Colonic mucosa (tissue), 4 donors: ENCODE measurements around the gene TMEM163. TPM values are rescaled to one million over a fixed set of nuclear protein-coding genes. Genes with fewer than 3 reads are reported as not detected.

Experiments
- DNase-seq: peaks from one replicate; pipeline ENCODE4 v3.0.0-alpha.2; 2020
- H3K27ac ChIP-seq: fragments of 200-600 bp; one replicate; pipeline ENCODE4 v1.8.0; 2021
- H3K27me3 ChIP-seq: fragments of 200-600 bp; one replicate; pipeline ENCODE4 v1.8.0; 2021
- H3K36me3 ChIP-seq: fragments of 200-600 bp; one replicate; pipeline ENCODE4 v1.8.0; 2021
- H3K4me1 ChIP-seq: fragments of 200-600 bp; one replicate; pipeline ENCODE4 v1.8.0; 2021; ENCODE audit warnings: mild to moderate bottlenecking
- H3K4me3 ChIP-seq: fragments of 200-600 bp; one replicate; pipeline ENCODE4 v1.8.0; 2021
- H3K9ac ChIP-seq, 2 donors: one replicate each; pipeline ENCODE4 v1.7.0; 2013; ENCODE audit warnings: control low read depth in 2 of 2, low read depth in 2 of 2, low read length in 2 of 2
- H3K9me3 ChIP-seq: fragments of 200-600 bp; one replicate; pipeline ENCODE4 v1.8.0; 2021
- intact Hi-C: fragments of 100-400 bp; cut with DNase I; formaldehyde crosslinking; loops from one replicate; pipeline ENCODE4 v1.14.1; 2022
- total RNA-seq, 2 donors: library from RNA; stranded (reverse); fragmentation: NEBNext Ultra II Directional in 1 of 2; extraction: Animal tissue kit (Norgen Biotek cat#: 25700) in 1 of 2; gene quantifications; one replicate each; pipeline ENCODE4 v1.2.1, GENCODE V29; 2021
- TF ChIP-seq, protein P1 (sequence below): fragments of 200-600 bp; IDR thresholded peaks from one replicate; pipeline ENCODE4 v1.8.0; 2022; ENCODE audit warnings: antibody characterized with exemption, mild to moderate bottlenecking
- donor health status: healthy.
- donor health status: DM: no; HTN: no; CAD: no.
- donor health status: DM: no; HTN: no; CAD: no.

TMEM163 gene
- total RNA-seq, 2 donors from 2014 or later: 0.29 TPM; not detected in 1

DNA sequence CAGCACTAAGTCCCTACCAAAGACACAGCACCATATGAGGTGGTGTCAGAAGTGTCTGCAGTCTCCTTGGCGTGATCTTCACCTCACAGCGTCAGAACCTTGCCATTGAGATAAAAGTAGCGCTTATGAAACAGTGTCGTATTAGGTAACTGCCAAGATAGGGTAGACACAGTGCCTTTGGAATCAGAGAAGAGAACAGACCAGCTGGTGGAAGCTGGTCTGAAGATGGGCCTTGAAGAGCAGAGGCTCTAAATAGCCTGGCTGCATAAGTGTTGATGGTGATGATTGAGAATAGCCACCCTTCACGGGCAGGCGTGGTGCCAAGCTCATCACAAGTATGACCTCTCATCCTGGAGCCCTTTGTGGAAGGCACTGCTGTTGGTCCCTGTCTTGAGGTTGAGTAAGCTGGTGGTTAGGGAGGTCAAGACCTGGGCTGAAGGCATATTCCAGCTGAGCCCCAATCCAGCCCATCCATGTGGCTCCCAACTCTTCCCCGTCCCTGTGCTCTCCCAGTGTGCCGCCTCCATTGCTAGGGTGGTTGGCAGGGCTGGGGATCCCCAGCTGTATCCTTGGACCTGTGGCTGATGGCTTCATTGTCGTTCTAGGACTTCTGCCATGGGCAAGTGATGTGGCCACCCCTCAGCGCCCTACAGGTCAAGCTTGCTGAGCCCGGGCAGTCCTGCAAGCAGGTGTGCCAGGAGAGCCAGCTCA is 277.5 kb downstream of the TMEM163 start:
- Histone ChIP-seq H3K27me3 (no peaks in the 10 kb centered on the region), H3K4me1 (no peaks in the 10 kb centered on the region), H3K4me3 (no peak overlapping the region), H3K9ac (no peak overlapping the region), H3K36me3 (no peaks in the 10 kb centered on the region), H3K27ac (no peak overlapping the region), H3K9me3 (no peaks in the 10 kb centered on the region)
- DNase-seq: no peak
- TF ChIP-seq, protein P1, sequence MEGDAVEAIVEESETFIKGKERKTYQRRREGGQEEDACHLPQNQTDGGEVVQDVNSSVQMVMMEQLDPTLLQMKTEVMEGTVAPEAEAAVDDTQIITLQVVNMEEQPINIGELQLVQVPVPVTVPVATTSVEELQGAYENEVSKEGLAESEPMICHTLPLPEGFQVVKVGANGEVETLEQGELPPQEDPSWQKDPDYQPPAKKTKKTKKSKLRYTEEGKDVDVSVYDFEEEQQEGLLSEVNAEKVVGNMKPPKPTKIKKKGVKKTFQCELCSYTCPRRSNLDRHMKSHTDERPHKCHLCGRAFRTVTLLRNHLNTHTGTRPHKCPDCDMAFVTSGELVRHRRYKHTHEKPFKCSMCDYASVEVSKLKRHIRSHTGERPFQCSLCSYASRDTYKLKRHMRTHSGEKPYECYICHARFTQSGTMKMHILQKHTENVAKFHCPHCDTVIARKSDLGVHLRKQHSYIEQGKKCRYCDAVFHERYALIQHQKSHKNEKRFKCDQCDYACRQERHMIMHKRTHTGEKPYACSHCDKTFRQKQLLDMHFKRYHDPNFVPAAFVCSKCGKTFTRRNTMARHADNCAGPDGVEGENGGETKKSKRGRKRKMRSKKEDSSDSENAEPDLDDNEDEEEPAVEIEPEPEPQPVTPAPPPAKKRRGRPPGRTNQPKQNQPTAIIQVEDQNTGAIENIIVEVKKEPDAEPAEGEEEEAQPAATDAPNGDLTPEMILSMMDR: no peak
- intact Hi-C loops: no loop called here

- no peak overlapping the region for H3K9ac ChIP-seq
- no peak for DNase-seq
- H3K27ac ChIP-seq: no peak overlapping the region
- no peaks in the 10 kb centered on the region for H3K9me3 ChIP-seq
- H3K4me3 ChIP-seq: no peak overlapping the region
- no peaks in the 10 kb centered on the region for H3K27me3 ChIP-seq
- H3K36me3 ChIP-seq: no peaks in the 10 kb centered on the region
- intact Hi-C loops: no loop called here
- H3K4me1 ChIP-seq: no peaks in the 10 kb centered on the region
- TF ChIP-seq, protein P1: no peak
Measured at GRCh38 chr2:134440336-134440909, 278.4 kb downstream of the TMEM163 start.

GRCh38 chr2:134438371-134438770 is 280.4 kb downstream of the TMEM163 start:
- DNase-seq: no peak
- H3K4me1 ChIP-seq: no peaks in the 10 kb centered on the region
- no peak overlapping the region for H3K4me3 ChIP-seq
- H3K9ac ChIP-seq: no peak overlapping the region
- H3K27ac ChIP-seq: no peak overlapping the region
- H3K27me3 ChIP-seq: no peaks in the 10 kb centered on the region
- TF ChIP-seq, protein P1: no peak
- H3K36me3 ChIP-seq: peaks cover 3% of the 10 kb centered on the region
- H3K9me3 ChIP-seq: no peaks in the 10 kb centered on the region
- intact Hi-C loops: no loop called here

DNA sequence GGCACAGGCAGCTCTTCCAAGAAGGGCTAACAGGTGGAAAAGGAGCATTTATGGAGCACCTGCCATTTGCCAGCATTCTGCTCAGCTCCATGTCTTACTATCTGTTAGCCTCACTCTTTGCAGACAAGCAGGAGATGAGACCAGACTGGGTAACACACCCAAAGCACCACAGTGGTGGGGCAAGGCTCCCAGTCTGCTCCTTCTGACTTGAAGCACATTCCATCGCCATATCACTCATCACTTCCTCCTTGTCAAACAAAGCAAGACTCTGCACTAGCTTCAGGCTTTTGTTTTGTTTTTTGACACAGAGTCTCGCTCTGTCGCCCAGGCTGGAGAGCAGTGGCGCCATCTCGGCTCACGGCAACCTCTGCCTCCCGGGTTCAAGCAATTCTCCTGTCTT is 282.1 kb downstream of the TMEM163 start:
- TF ChIP-seq, protein P1: no peak
- no peaks in the 10 kb centered on the region for H3K27me3 ChIP-seq
- intact Hi-C loops: no loop called here
- no peak overlapping the region for H3K9ac ChIP-seq
- DNase-seq: no peak
- H3K36me3 ChIP-seq: peaks cover 3% of the 10 kb centered on the region
- no peak overlapping the region for H3K4me3 ChIP-seq
- H3K4me1 ChIP-seq: no peaks in the 10 kb centered on the region
- H3K9me3 ChIP-seq: no peaks in the 10 kb centered on the region
- H3K27ac ChIP-seq: no peak overlapping the region

GRCh38 chr2:134435936-134436335 is 282.9 kb downstream of the TMEM163 start:
- no peak overlapping the region for H3K9ac ChIP-seq
- intact Hi-C loops: no loop called here
- H3K9me3 ChIP-seq: no peaks in the 10 kb centered on the region
- no peaks in the 10 kb centered on the region for H3K4me1 ChIP-seq
- TF ChIP-seq, protein P1: no peak
- no peak overlapping the region for H3K27ac ChIP-seq
- no peak overlapping the region for H3K4me3 ChIP-seq
- no peaks in the 10 kb centered on the region for H3K27me3 ChIP-seq
- H3K36me3 ChIP-seq: peaks cover 3% of the 10 kb centered on the region
- DNase-seq: no peak
